ENCODE data around the gene CCDC33.
A peak's percentile ranks its signal among the peaks of the same experiment; 100 is the strongest.

GRCh38 chr15:74209997-74210671, 26.0 kb upstream of the CCDC33 start:
- TF ChIP-seq ZNF398 (tag by site-specific recombination; IDR thresholded peaks at IDR 0.05): peak; percentile 64
- no peak for TF ChIP-seq ZNF423 (tag by site-specific recombination; IDR thresholded peaks at IDR 0.05)
- no peak for TF ChIP-seq ZNF585B (tag by site-specific recombination; IDR thresholded peaks at IDR 0.05)
- peak; percentile 62 for TF ChIP-seq YY2 (tag by site-specific recombination; IDR thresholded peaks at IDR 0.05)
- no peak for TF ChIP-seq CTCF (tag by site-specific recombination; IDR thresholded peaks at IDR 0.05)
- TF ChIP-seq ZNF133 (tag by site-specific recombination; IDR thresholded peaks at IDR 0.05): no peak
- no peak for TF ChIP-seq ZBTB1 (tag by site-specific recombination; IDR thresholded peaks at IDR 0.05)
- TF ChIP-seq BCL11A (tag by site-specific recombination; IDR thresholded peaks at IDR 0.05; ENCODE audit: low read depth): peak; percentile 58; the same call in 1 of the 2 replicates
